Karpas-422 (cell line): ENCODE data around the gene OMG. TPM values are rescaled to one million over a fixed set of nuclear protein-coding genes. Genes with fewer than 3 reads are reported as not detected.

Source experiments
- DNase-seq: peaks from one replicate; pipeline ENCODE4 v3.0.0-alpha.2; 2015
- H2AFZ ChIP-seq: fragments of 200-600 bp; sonication (generic); 2 replicates; pipeline ENCODE4 v1.6.1; 2014; ENCODE audit warnings: antibody characterized with exemption, low read length, mixed read lengths
- H3K27ac ChIP-seq: fragments of 200-600 bp; sonication (generic); 2 replicates; pipeline ENCODE4 v1.5.1; 2014; ENCODE audit warnings: mild to moderate bottlenecking, low read length, moderate library complexity
- H3K27me3 ChIP-seq: fragments of 200-600 bp; sonication (generic); 2 replicates; pipeline ENCODE4 v1.6.1; 2014; ENCODE audit warnings: low read length, mixed read lengths
- H3K36me3 ChIP-seq: fragments of 200-600 bp; sonication (generic); 2 replicates; pipeline ENCODE4 v1.6.1; 2014; ENCODE audit warnings: low read length, mixed read lengths; ENCODE audit not compliant: insufficient read depth
- H3K4me1 ChIP-seq: fragments of 200-600 bp; sonication (generic); 2 replicates; pipeline ENCODE4 v1.6.1; 2014; ENCODE audit warnings: mild to moderate bottlenecking, low read length, mixed read lengths
- H3K4me2 ChIP-seq: fragments of 200-600 bp; sonication (generic); 2 replicates; pipeline ENCODE4 v1.6.1; 2014; ENCODE audit warnings: low read length, low read depth, mild to moderate bottlenecking; ENCODE audit not compliant: poor library complexity, severe bottlenecking
- H3K4me3 ChIP-seq: fragments of 200-600 bp; sonication (generic); 2 replicates; pipeline ENCODE4 v1.5.1; 2014; ENCODE audit warnings: mild to moderate bottlenecking, antibody characterized with exemption, low read length, mixed read lengths
- H3K79me2 ChIP-seq: fragments of 200-600 bp; sonication (generic); 2 replicates; pipeline ENCODE4 v1.6.1; 2014; ENCODE audit warnings: mild to moderate bottlenecking, low read length, mixed read lengths
- H3K9ac ChIP-seq: fragments of 200-600 bp; sonication (generic); 2 replicates; pipeline ENCODE4 v1.6.0; 2014; ENCODE audit warnings: low read length
- H3K9me2 ChIP-seq: fragments of 200-600 bp; sonication (generic), shearing (Covaris generic); replicated peaks from 2 replicates; pipeline ENCODE4 v1.6.0; 2014; ENCODE audit warnings: mild to moderate bottlenecking, low read length, moderate library complexity; ENCODE audit not compliant: insufficient read depth
- H3K9me3 ChIP-seq: fragments of 300-700, 200-600 bp; sonication (generic); 2 replicates; pipeline ENCODE4 v1.6.1; 2014; ENCODE audit warnings: low read length, mixed read lengths
- H4K20me1 ChIP-seq: fragments of 200-600 bp; sonication (generic); 2 replicates; pipeline ENCODE4 v1.6.1; 2014; ENCODE audit warnings: mild to moderate bottlenecking, antibody characterized with exemption, low read length, low read depth; ENCODE audit not compliant: insufficient read depth
- total RNA-seq: library from RNA; depleted of rRNA; stranded (reverse); fragments of >200 nt; shearing (Covaris generic); gene quantifications from 2 replicates; pipeline ENCODE4 v1.2.3, GENCODE V29; 2014; ENCODE audit warnings: low replicate concordance

OMG gene
- total RNA-seq, 1 experiment from 2014 or later, result 0.11 TPM

GRCh38 chr17:31286587-31286986, 10.5 kb downstream of the OMG start:
- Histone ChIP-seq H3K9me2 (no peaks in the 10 kb centered on the region), H3K27ac (no peak overlapping the region), H3K9ac (no peak overlapping the region), H3K36me3 (peaks cover 5% of the 10 kb centered on the region; the same call in 1 of the 2 replicates), H3K27me3 (no peaks in the 10 kb centered on the region), H3K4me3 (no peak overlapping the region), H3K79me2 (peaks cover 1% of the 10 kb centered on the region), H4K20me1 (no peaks in the 10 kb centered on the region), H3K4me1 (0 out of 2 replicates have a peak, but pooled peaks cover under 1% of the 10 kb centered on the region), H3K4me2 (no peak overlapping the region), H3K9me3 (no peaks in the 10 kb centered on the region), H2AFZ (no peak overlapping the region)
- DNase-seq, result no peak

GRCh38 chr17:31283841-31284240, 13.2 kb downstream of the OMG start:
- H3K27ac ChIP-seq, result no peak overlapping the region

GRCh38 chr17:31281061-31281460, 16.0 kb downstream of the OMG start:
- no peak overlapping the region for H3K4me3 ChIP-seq
- no peak overlapping the region for H3K9ac ChIP-seq
- H3K4me1 ChIP-seq, result no peaks in the 10 kb centered on the region
- no peak for DNase-seq
- no peaks in the 10 kb centered on the region for H3K27me3 ChIP-seq
- H3K9me2 ChIP-seq, result no peaks in the 10 kb centered on the region
- H4K20me1 ChIP-seq, result no peaks in the 10 kb centered on the region
- H3K4me2 ChIP-seq, result no peak overlapping the region
- H3K79me2 ChIP-seq, result peaks cover 16% of the 10 kb centered on the region; the same call in 1 of the 2 replicates
- H3K27ac ChIP-seq, result no peak overlapping the region
- peaks cover 23% of the 10 kb centered on the region; the same call in 1 of the 2 replicates for H3K36me3 ChIP-seq
- no peaks in the 10 kb centered on the region for H3K9me3 ChIP-seq
- H2AFZ ChIP-seq, result no peak overlapping the region

More at GRCh38 chr17:31283841-31284240, 13.2 kb downstream of the OMG start:
- H4K20me1 ChIP-seq, result no peaks in the 10 kb centered on the region
- H3K27me3 ChIP-seq, result no peaks in the 10 kb centered on the region
- H3K4me3 ChIP-seq, result no peak overlapping the region
- no peak overlapping the region for H2AFZ ChIP-seq
- H3K79me2 ChIP-seq, result peaks cover 3% of the 10 kb centered on the region; the same call in 1 of the 2 replicates
- H3K36me3 ChIP-seq, result peaks cover 9% of the 10 kb centered on the region; the same call in 1 of the 2 replicates
- no peak overlapping the region for H3K9ac ChIP-seq
- no peaks in the 10 kb centered on the region for H3K9me2 ChIP-seq
- H3K4me2 ChIP-seq, result no peak overlapping the region
- DNase-seq, result no peak
- no peaks in the 10 kb centered on the region for H3K4me1 ChIP-seq
- H3K9me3 ChIP-seq, result no peaks in the 10 kb centered on the region

GRCh38 chr17:31279401-31279800, 17.6 kb downstream of the OMG start:
- Histone ChIP-seq H4K20me1 (no peaks in the 10 kb centered on the region), H3K27me3 (no peaks in the 10 kb centered on the region), H3K9me3 (no peaks in the 10 kb centered on the region), H2AFZ (no peak overlapping the region), H3K9ac (no peak overlapping the region), H3K4me3 (no peak overlapping the region), H3K36me3 (peaks cover 29% of the 10 kb centered on the region; the same call in 1 of the 2 replicates), H3K79me2 (peaks cover 19% of the 10 kb centered on the region), H3K4me2 (no peak overlapping the region), H3K4me1 (no peaks in the 10 kb centered on the region), H3K9me2 (no peaks in the 10 kb centered on the region), H3K27ac (no peak overlapping the region)
- no peak for DNase-seq

- H3K4me3 ChIP-seq, result no peak overlapping the region
- no peak overlapping the region for H3K4me2 ChIP-seq
- H3K9me2 ChIP-seq, result peaks cover 8% of the 10 kb centered on the region
- no peaks in the 10 kb centered on the region for H4K20me1 ChIP-seq
- no peaks in the 10 kb centered on the region for H3K27me3 ChIP-seq
- H3K4me1 ChIP-seq, result no peaks in the 10 kb centered on the region
- no peak for DNase-seq
- H3K36me3 ChIP-seq, result peaks cover 35% of the 10 kb centered on the region
- no peak overlapping the region for H3K9ac ChIP-seq
- no peaks in the 10 kb centered on the region for H3K9me3 ChIP-seq
- no peak overlapping the region for H2AFZ ChIP-seq
- H3K79me2 ChIP-seq, result peaks cover 20% of the 10 kb centered on the region; the same call in 1 of the 2 replicates
- H3K27ac ChIP-seq, result no peak overlapping the region
Observed at GRCh38 chr17:31275116-31275515, 21.9 kb downstream of the OMG start.

- Histone ChIP-seq H3K27ac (no peak overlapping the region), H3K4me2 (no peak overlapping the region), H3K79me2 (peaks cover 20% of the 10 kb centered on the region; the same call in 1 of the 2 replicates), H3K4me3 (no peak overlapping the region), H3K9ac (no peak overlapping the region), H4K20me1 (no peaks in the 10 kb centered on the region), H3K36me3 (peaks cover 43% of the 10 kb centered on the region), H3K4me1 (no peaks in the 10 kb centered on the region), H3K9me3 (no peaks in the 10 kb centered on the region), H3K9me2 (peaks cover 8% of the 10 kb centered on the region), H2AFZ (no peak overlapping the region), H3K27me3 (no peaks in the 10 kb centered on the region)
- DNase-seq, result no peak
Observed at GRCh38 chr17:31274252-31274651, 22.8 kb downstream of the OMG start.

GRCh38 chr17:31273516-31273915, 23.5 kb downstream of the OMG start:
- H3K9ac ChIP-seq, result no peak overlapping the region
- H3K9me2 ChIP-seq, result peaks cover 8% of the 10 kb centered on the region
- no peak overlapping the region for H3K4me3 ChIP-seq
- no peak overlapping the region for H2AFZ ChIP-seq
- no peaks in the 10 kb centered on the region for H3K27me3 ChIP-seq
- H3K4me2 ChIP-seq, result no peak overlapping the region
- H3K4me1 ChIP-seq, result no peaks in the 10 kb centered on the region
- H3K79me2 ChIP-seq, result peaks cover 20% of the 10 kb centered on the region; the same call in 1 of the 2 replicates
- no peaks in the 10 kb centered on the region for H4K20me1 ChIP-seq
- H3K9me3 ChIP-seq, result no peaks in the 10 kb centered on the region
- H3K36me3 ChIP-seq, result peaks cover 46% of the 10 kb centered on the region
- no peak for DNase-seq
- no peak overlapping the region for H3K27ac ChIP-seq

- Histone ChIP-seq H3K79me2 (peaks cover 20% of the 10 kb centered on the region; the same call in 1 of the 2 replicates), H3K9me2 (peaks cover 8% of the 10 kb centered on the region), H3K9ac (no peak overlapping the region), H3K36me3 (peaks cover 46% of the 10 kb centered on the region), H3K27ac (no peak overlapping the region), H3K4me3 (no peak overlapping the region), H2AFZ (no peak overlapping the region), H3K9me3 (no peaks in the 10 kb centered on the region), H4K20me1 (no peaks in the 10 kb centered on the region), H3K27me3 (no peaks in the 10 kb centered on the region), H3K4me1 (no peaks in the 10 kb centered on the region), H3K4me2 (no peak overlapping the region)
- DNase-seq, result no peak
Observed at GRCh38 chr17:31272803-31273202, 24.2 kb downstream of the OMG start.
